ENCODE data around the gene FHOD3.

- TF ChIP-seq, protein P1, sequence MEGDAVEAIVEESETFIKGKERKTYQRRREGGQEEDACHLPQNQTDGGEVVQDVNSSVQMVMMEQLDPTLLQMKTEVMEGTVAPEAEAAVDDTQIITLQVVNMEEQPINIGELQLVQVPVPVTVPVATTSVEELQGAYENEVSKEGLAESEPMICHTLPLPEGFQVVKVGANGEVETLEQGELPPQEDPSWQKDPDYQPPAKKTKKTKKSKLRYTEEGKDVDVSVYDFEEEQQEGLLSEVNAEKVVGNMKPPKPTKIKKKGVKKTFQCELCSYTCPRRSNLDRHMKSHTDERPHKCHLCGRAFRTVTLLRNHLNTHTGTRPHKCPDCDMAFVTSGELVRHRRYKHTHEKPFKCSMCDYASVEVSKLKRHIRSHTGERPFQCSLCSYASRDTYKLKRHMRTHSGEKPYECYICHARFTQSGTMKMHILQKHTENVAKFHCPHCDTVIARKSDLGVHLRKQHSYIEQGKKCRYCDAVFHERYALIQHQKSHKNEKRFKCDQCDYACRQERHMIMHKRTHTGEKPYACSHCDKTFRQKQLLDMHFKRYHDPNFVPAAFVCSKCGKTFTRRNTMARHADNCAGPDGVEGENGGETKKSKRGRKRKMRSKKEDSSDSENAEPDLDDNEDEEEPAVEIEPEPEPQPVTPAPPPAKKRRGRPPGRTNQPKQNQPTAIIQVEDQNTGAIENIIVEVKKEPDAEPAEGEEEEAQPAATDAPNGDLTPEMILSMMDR (IDR thresholded peaks at IDR 0.05; ENCODE audit: insufficient read depth, low read length) = no peak
- TF ChIP-seq POLR2AphosphoS5 (IDR thresholded peaks at IDR 0.05; ENCODE audit: low read depth) (no peak), SPI1 (IDR thresholded peaks at IDR 0.05; ENCODE audit: borderline replicate concordance, low read depth) (no peak), REST (IDR thresholded peaks at IDR 0.05; ENCODE audit: insufficient replicate concordance, low read depth) (no peak)
Measured at GRCh38 chr18:36812678-36813077, 515.2 kb downstream of the FHOD3 start.
